Activated T-helper 2 cell treated with anti-CD3 and anti-CD28 coated beads, Interferon-gamma antibody, Interleukin-2, Interleukin-4, amounts not matched to agents 10 μg/mL and 5 μg/mL and 100 μg/mL, durations not matched to agents 14 hours and 24 hours and 36 hours (primary cell): ENCODE data around the gene TFEC. TPM values are rescaled to one million over a fixed set of nuclear protein-coding genes. Genes with fewer than 3 reads are reported as not detected.
"Not testable (repeated sequence)": the region's sequence is repeated elsewhere in the genome, so short reads cannot be mapped to it uniquely, and the experiment has no call there.

Source experiments
- DNase-seq: peaks from one replicate; pipeline ENCODE4 v3.0.0; 2021; ENCODE audit warnings: low spot score
- H3K27ac Mint-ChIP-seq: one replicate; pipeline ENCODE4 v1.8.0; 2021; ENCODE audit warnings: mixed read lengths
- H3K27me3 Mint-ChIP-seq: one replicate; pipeline ENCODE4 v1.8.0; 2021; ENCODE audit warnings: low read depth, mixed read lengths
- H3K36me3 Mint-ChIP-seq: one replicate; pipeline ENCODE4 v1.8.0; 2021; ENCODE audit warnings: low read depth, mixed read lengths
- H3K4me1 Mint-ChIP-seq: one replicate; pipeline ENCODE4 v1.8.0; 2021; ENCODE audit warnings: low read depth, mixed read lengths
- H3K4me3 Mint-ChIP-seq: one replicate; pipeline ENCODE4 v1.8.0; 2021; ENCODE audit warnings: low read depth, mild to moderate bottlenecking, moderate library complexity, mixed read lengths
- H3K9me3 Mint-ChIP-seq: one replicate; pipeline ENCODE4 v1.8.0; 2021; ENCODE audit warnings: mixed read lengths
- intact Hi-C: fragments of 100-400 bp; cut with micrococcal nuclease; formaldehyde crosslinking; loops from one replicate; pipeline ENCODE4 v1.15.1; 2023
- total RNA-seq: library from RNA; stranded (reverse); gene quantifications from 2 replicates; pipeline ENCODE4 v1.2.3, GENCODE V29; 2022

The TFEC gene
- total RNA-seq, 1 donor from 2014 or later: not detected

GRCh38 chr7:115941703-115942268 is 88.8 kb downstream of the TFEC start:
- Mint-ChIP-seq H3K36me3 (no peaks in the 10 kb centered on the region), H3K9me3 (no peaks in the 10 kb centered on the region), H3K27me3 (no peaks in the 10 kb centered on the region), H3K4me3 (no peak overlapping the region), H3K4me1 (no peaks in the 10 kb centered on the region), H3K27ac (no peak overlapping the region)
- DNase-seq: no peak
- intact Hi-C loops: no loop called here

- DNase-seq: no peak
- H3K27me3 Mint-ChIP-seq: no peaks in the 10 kb centered on the region
- intact Hi-C loops: no loop called here
- no peaks in the 10 kb centered on the region for H3K4me1 Mint-ChIP-seq
- H3K4me3 Mint-ChIP-seq: no peak overlapping the region
- no peaks in the 10 kb centered on the region for H3K36me3 Mint-ChIP-seq
- H3K9me3 Mint-ChIP-seq: no peaks in the 10 kb centered on the region
- H3K27ac Mint-ChIP-seq: no peak overlapping the region
These were observed 90.0 kb downstream of the TFEC start for GRCh38 chr7:115940460-115941060.

GRCh38 chr7:115937960-115938359 is 92.6 kb downstream of the TFEC start:
- H3K27ac Mint-ChIP-seq: no peak overlapping the region
- no peaks in the 10 kb centered on the region for H3K4me1 Mint-ChIP-seq
- no peaks in the 10 kb centered on the region for H3K36me3 Mint-ChIP-seq
- intact Hi-C loops: no loop called here
- no peaks in the 10 kb centered on the region for H3K9me3 Mint-ChIP-seq
- no peaks in the 10 kb centered on the region for H3K27me3 Mint-ChIP-seq
- H3K4me3 Mint-ChIP-seq: no peak overlapping the region
- DNase-seq: no peak

- H3K36me3 Mint-ChIP-seq: no peaks in the 10 kb centered on the region
- DNase-seq: no peak
- H3K27ac Mint-ChIP-seq: no peak overlapping the region
- H3K4me1 Mint-ChIP-seq: no peaks in the 10 kb centered on the region
- no peaks in the 10 kb centered on the region for H3K9me3 Mint-ChIP-seq
- H3K27me3 Mint-ChIP-seq: no peaks in the 10 kb centered on the region
- intact Hi-C loops: no loop called here
- H3K4me3 Mint-ChIP-seq: no peak overlapping the region
These were observed 97.1 kb downstream of the TFEC start for GRCh38 chr7:115933471-115933870.

- Mint-ChIP-seq H3K9me3 (no peaks in the 10 kb centered on the region), H3K4me1 (no peaks in the 10 kb centered on the region), H3K27me3 (no peaks in the 10 kb centered on the region), H3K36me3 (no peaks in the 10 kb centered on the region), H3K4me3 (no peak overlapping the region), H3K27ac (no peak overlapping the region)
- intact Hi-C loops: no loop called here
- no peak for DNase-seq
These were observed 97.7 kb downstream of the TFEC start for GRCh38 chr7:115932880-115933279.

GRCh38 chr7:115930184-115930583 is 100.4 kb downstream of the TFEC start:
- H3K27me3 Mint-ChIP-seq, H3K36me3 Mint-ChIP-seq, H3K9me3 Mint-ChIP-seq, H3K27ac Mint-ChIP-seq, intact Hi-C loops, H3K4me1 Mint-ChIP-seq, DNase-seq, H3K4me3 Mint-ChIP-seq: not testable (repeated sequence)

- H3K27ac Mint-ChIP-seq, H3K27me3 Mint-ChIP-seq, H3K9me3 Mint-ChIP-seq, H3K4me1 Mint-ChIP-seq, DNase-seq, H3K36me3 Mint-ChIP-seq, H3K4me3 Mint-ChIP-seq, intact Hi-C loops: not testable (repeated sequence)
These were observed 100.8 kb downstream of the TFEC start for GRCh38 chr7:115929736-115930135.

- no peak for DNase-seq
- Mint-ChIP-seq H3K9me3 (no peaks in the 10 kb centered on the region), H3K4me3 (no peak overlapping the region), H3K27me3 (no peaks in the 10 kb centered on the region), H3K27ac (no peak overlapping the region), H3K4me1 (no peaks in the 10 kb centered on the region), H3K36me3 (no peaks in the 10 kb centered on the region)
- intact Hi-C loops: no loop called here
These were observed 106.2 kb downstream of the TFEC start for GRCh38 chr7:115924411-115924810.

- Mint-ChIP-seq H3K36me3 (no peaks in the 10 kb centered on the region), H3K9me3 (no peaks in the 10 kb centered on the region), H3K27ac (no peak overlapping the region), H3K4me3 (no peak overlapping the region), H3K27me3 (no peaks in the 10 kb centered on the region), H3K4me1 (no peaks in the 10 kb centered on the region)
- no peak for DNase-seq
- intact Hi-C loops: no loop called here
These were observed 110.2 kb downstream of the TFEC start for GRCh38 chr7:115920367-115920766.

- no peaks in the 10 kb centered on the region for H3K36me3 Mint-ChIP-seq
- no peak overlapping the region for H3K27ac Mint-ChIP-seq
- H3K27me3 Mint-ChIP-seq: no peaks in the 10 kb centered on the region
- no peaks in the 10 kb centered on the region for H3K9me3 Mint-ChIP-seq
- H3K4me1 Mint-ChIP-seq: no peaks in the 10 kb centered on the region
- DNase-seq: no peak
- no peak overlapping the region for H3K4me3 Mint-ChIP-seq
- intact Hi-C loops: loop anchor here (5.0 kb wide), 1 partner anchor 1888 kb away; no protein-coding TSS in a partner anchor
These were observed 115.6 kb downstream of the TFEC start for GRCh38 chr7:115914951-115915350.

GRCh38 chr7:115911465-115911864 is 119.1 kb downstream of the TFEC start:
- intact Hi-C loops: loop anchor here (5.0 kb wide), 1 partner anchor 1884 kb away; no protein-coding TSS in a partner anchor
- H3K27ac Mint-ChIP-seq: no peak overlapping the region
- no peaks in the 10 kb centered on the region for H3K4me1 Mint-ChIP-seq
- no peaks in the 10 kb centered on the region for H3K27me3 Mint-ChIP-seq
- H3K4me3 Mint-ChIP-seq: no peak overlapping the region
- DNase-seq: no peak
- H3K36me3 Mint-ChIP-seq: no peaks in the 10 kb centered on the region
- H3K9me3 Mint-ChIP-seq: no peaks in the 10 kb centered on the region

- Mint-ChIP-seq H3K36me3 (no peaks in the 10 kb centered on the region), H3K9me3 (no peaks in the 10 kb centered on the region), H3K4me1 (no peaks in the 10 kb centered on the region), H3K27ac (no peak overlapping the region), H3K4me3 (no peak overlapping the region), H3K27me3 (no peaks in the 10 kb centered on the region)
- intact Hi-C loops: loop anchor here (1.0 to 5.0 kb wide), 2 partner anchors 1828 to 1883 kb away; no protein-coding TSS in a partner anchor
- DNase-seq: no peak
These were observed 119.9 kb downstream of the TFEC start for GRCh38 chr7:115910541-115911164.

- Mint-ChIP-seq H3K27me3 (no peaks in the 10 kb centered on the region), H3K27ac (no peak overlapping the region), H3K4me3 (no peak overlapping the region), H3K4me1 (no peaks in the 10 kb centered on the region), H3K36me3 (no peaks in the 10 kb centered on the region), H3K9me3 (no peaks in the 10 kb centered on the region)
- no peak for DNase-seq
- intact Hi-C loops: no loop called here
These were observed 123.8 kb downstream of the TFEC start for GRCh38 chr7:115906731-115907130.
